Measurements from ENCODE around the gene GSTA3.

Gene GSTA3

GRCh38 chr6:52849137-52849536, 60.4 kb downstream of the GSTA3 start:
- no peak for DNase-seq

Measured in activated effector memory CD4-positive, alpha-beta T cell treated with anti-CD3 and anti-CD28 coated beads, Interleukin-2, amount 50 U/mL, for 16 hours (primary cell).